Astrocyte of the cerebellum (primary cell): ENCODE data around the gene NHEJ1.

Experiments used
- DNase-seq: peaks from one replicate; pipeline ENCODE4 v3.0.0-alpha.2; 2011; ENCODE audit warnings: low read depth
- H3K4me3 ChIP-seq: 2 replicates; pipeline ENCODE4 v1.5.1; 2011; ENCODE audit warnings: mild to moderate bottlenecking, low read depth, low read length, moderate library complexity
- CTCF ChIP-seq: IDR thresholded peaks from 2 replicates; pipeline ENCODE4 v1.5.1; 2012; ENCODE audit warnings: low read length, low read depth, moderate library complexity, mild to moderate bottlenecking; ENCODE audit errors: missing control alignments
- in situ Hi-C: cut with HindIII; loops from 2 replicates; pipeline ENCODE4 v1.10.0; 2017; ENCODE audit warnings: low sequenced_read_pairs

The NHEJ1 gene

GRCh38 chr2:219112651-219113338 lies 47.8 kb downstream of the NHEJ1 start:
- no peak overlapping the region for H3K4me3 ChIP-seq
- TF ChIP-seq CTCF = no peak
- in situ Hi-C loops = no loop called here
- no peak for DNase-seq

- DNase-seq = no peak
- no peak for TF ChIP-seq CTCF
- in situ Hi-C loops = no loop called here
- H3K4me3 ChIP-seq = no peak overlapping the region
Observed at GRCh38 chr2:219112062-219112406, 48.6 kb downstream of the NHEJ1 start.

GRCh38 chr2:219111375-219112061 lies 49.1 kb downstream of the NHEJ1 start:
- H3K4me3 ChIP-seq = no peak overlapping the region
- in situ Hi-C loops = no loop called here
- DNase-seq = no peak
- no peak for TF ChIP-seq CTCF

GRCh38 chr2:219109471-219109870 lies 51.1 kb downstream of the NHEJ1 start:
- no peak for TF ChIP-seq CTCF
- DNase-seq = no peak
- in situ Hi-C loops = loop anchor here (5.0 kb wide), 1 partner anchor 57 kb away; no protein-coding TSS in a partner anchor
- no peak overlapping the region for H3K4me3 ChIP-seq

- DNase-seq = no peak
- no peak overlapping the region for H3K4me3 ChIP-seq
- in situ Hi-C loops = loop anchor here (5.0 kb wide), 1 partner anchor 55 kb away; no protein-coding TSS in a partner anchor
- TF ChIP-seq CTCF = no peak
Observed at GRCh38 chr2:219107758-219108157, 52.9 kb downstream of the NHEJ1 start.

- in situ Hi-C loops = loop anchor here (5.0 kb wide), 1 partner anchor 54 kb away; no protein-coding TSS in a partner anchor
- no peak overlapping the region for H3K4me3 ChIP-seq
- DNase-seq = no peak
- no peak for TF ChIP-seq CTCF
Observed at GRCh38 chr2:219106251-219106650, 54.4 kb downstream of the NHEJ1 start.
